DOHH2 (cell line): Measurements from ENCODE around the gene LIPC.

Experiments
- EZH2phosphoT487 ChIP-seq: fragments of 200-600 bp; sonication (generic); IDR thresholded peaks from 2 replicates; pipeline ENCODE4 v1.6.1; 2017; ENCODE audit warnings: borderline replicate concordance, mild to moderate bottlenecking, antibody characterized with exemption, low read length, moderate library complexity, mixed read lengths
- TF ChIP-seq, protein P1 (sequence below): fragments of 200-600 bp; sonication (generic); IDR thresholded peaks from one replicate; pipeline ENCODE4 v1.5.1; 2014; ENCODE audit warnings: antibody characterized with exemption, mild to moderate bottlenecking, low read depth, low read length; ENCODE audit not compliant: poor library complexity, severe bottlenecking

- TF ChIP-seq, protein P1, sequence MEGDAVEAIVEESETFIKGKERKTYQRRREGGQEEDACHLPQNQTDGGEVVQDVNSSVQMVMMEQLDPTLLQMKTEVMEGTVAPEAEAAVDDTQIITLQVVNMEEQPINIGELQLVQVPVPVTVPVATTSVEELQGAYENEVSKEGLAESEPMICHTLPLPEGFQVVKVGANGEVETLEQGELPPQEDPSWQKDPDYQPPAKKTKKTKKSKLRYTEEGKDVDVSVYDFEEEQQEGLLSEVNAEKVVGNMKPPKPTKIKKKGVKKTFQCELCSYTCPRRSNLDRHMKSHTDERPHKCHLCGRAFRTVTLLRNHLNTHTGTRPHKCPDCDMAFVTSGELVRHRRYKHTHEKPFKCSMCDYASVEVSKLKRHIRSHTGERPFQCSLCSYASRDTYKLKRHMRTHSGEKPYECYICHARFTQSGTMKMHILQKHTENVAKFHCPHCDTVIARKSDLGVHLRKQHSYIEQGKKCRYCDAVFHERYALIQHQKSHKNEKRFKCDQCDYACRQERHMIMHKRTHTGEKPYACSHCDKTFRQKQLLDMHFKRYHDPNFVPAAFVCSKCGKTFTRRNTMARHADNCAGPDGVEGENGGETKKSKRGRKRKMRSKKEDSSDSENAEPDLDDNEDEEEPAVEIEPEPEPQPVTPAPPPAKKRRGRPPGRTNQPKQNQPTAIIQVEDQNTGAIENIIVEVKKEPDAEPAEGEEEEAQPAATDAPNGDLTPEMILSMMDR, result no peak
- TF ChIP-seq EZH2phosphoT487, result no peak
Observed at GRCh38 chr15:58517682-58518525, 86.1 kb downstream of the LIPC start.
